GM12873 (cell line): ENCODE measurements around the gene FBXO47.

Experiments
- CTCF ChIP-seq: IDR thresholded peaks from 2 replicates; pipeline ENCODE4 v1.5.1; 2012; ENCODE audit warnings: low read depth, mild to moderate bottlenecking, moderate library complexity, low read length, control low read depth; ENCODE audit not compliant: insufficient read depth; ENCODE audit errors: missing control alignments

The FBXO47 gene

DNA sequence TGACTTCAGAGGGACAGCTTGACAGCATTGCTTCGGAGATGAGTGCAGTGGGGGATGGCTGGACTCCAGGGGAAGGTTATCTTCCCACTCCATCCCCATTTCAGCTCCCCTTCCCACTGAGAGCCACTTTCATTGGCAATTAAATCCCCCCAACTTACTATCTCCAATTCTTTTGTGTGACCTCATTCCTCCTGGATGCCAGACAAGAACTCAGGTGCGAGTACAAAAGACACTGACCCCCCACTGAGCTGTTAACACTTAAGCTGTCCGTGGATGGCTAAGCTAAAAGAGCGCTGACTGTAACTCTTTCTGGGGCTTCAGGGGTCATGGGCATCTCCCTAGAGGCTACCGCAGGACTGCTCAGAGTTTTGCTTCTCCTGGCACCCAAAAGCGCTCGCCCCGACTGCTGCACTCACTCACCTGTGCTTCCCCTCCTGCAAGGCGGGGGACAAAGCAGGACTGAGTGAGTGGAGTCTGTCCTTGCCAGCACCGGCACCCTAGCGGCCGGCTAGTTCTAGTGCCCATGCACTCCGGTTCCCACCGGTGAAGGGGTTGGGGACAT lies 44.8 kb upstream of the FBXO47 start:
- no peak for TF ChIP-seq CTCF

DNA sequence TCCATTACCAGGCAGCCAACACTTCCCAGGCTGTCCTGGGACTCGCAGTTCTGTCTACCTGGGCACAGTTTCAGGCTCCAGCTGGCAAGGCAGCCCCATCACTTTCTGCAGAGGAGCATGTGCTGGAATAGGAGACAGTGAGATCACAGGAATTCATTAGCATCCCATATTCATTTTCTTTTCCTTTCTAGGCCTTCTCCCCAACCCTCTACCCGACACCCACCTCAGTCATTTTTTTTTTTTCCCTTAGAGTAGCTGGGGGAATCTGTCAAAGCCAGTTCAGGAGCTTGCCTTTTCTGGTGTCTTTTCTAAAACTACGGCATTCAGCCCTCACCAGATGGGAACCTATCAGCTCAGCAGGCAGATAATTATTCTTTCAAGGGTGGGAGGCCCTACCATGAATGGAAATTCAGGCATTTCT lies 42.4 kb upstream of the FBXO47 start:
- no peak for TF ChIP-seq CTCF

GRCh38 chr17:39008633-39009032 lies 41.4 kb upstream of the FBXO47 start:
- no peak for TF ChIP-seq CTCF

- TF ChIP-seq CTCF = no peak
Observed at GRCh38 chr17:39002991-39003715, 36.0 kb upstream of the FBXO47 start.

DNA sequence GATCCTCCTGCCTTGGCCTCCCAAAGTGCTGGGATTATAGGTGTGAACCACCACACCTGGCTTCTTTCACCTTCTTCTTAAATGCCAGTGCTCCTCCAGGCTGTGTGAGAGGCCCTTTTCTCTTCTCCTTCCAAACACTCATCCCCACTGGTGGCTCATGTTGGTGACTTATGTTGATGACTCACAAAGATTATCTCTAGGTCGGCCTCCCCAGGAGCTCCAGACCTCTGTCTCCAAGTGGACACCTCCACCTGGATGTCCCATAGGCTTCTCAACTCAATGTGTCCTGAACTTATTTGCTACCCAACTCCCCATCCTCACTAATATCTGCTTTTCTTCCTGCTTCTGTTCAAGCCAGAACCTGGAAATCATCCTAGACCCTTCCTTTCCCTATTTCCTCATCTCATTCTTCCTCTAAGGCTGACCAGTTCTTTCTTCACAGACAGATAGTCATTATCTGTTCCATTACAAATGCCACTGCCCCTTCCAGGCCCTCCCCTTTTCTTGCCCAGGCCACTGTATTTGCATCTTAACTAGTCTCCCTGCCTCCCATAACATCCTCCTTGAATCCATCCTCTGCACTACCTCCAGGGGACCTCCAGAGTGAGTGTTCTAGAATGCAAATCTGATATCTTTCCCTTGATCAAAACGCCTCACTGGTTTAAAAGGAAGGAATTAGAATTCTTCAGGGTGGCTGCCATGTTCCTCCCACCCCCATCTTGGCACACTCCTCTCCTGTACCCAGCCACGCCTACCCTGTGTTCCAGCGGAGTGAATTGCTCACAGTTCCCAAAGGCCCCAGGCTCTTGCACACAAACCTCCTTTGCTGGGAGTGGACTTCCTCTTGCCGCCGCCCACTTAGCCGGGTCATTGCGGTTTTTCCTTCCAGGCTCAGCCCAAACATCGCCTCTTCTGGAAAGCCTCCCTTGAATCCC lies 34.8 kb upstream of the FBXO47 start:
- no peak for TF ChIP-seq CTCF

GRCh38 chr17:39000021-39000601 lies 32.9 kb upstream of the FBXO47 start:
- no peak for TF ChIP-seq CTCF
